ENCODE data around the gene RAB12.

GRCh38 chr18:8609659-8610458 lies 622 bp downstream of the RAB12 start:
- TF ChIP-seq CTCF (IDR thresholded peaks at IDR 0.05) (no peak), POLR2A (IDR thresholded peaks at IDR 0.05) (no peak)
